22Rv1 (cell line): ENCODE data around the gene ASXL2.

ENCODE experiments used
- H3K27ac ChIP-seq: fragments of 450-650 bp; 2 replicates; pipeline ENCODE4 v1.5.1; 2017
- ZFX ChIP-seq: fragments of 450-650 bp; IDR thresholded peaks from 2 replicates; pipeline ENCODE4 v1.6.1; 2017; ENCODE audit warnings: antibody characterized with exemption, borderline replicate concordance
- TF ChIP-seq, protein P1 (sequence below): fragments of 450-650 bp; IDR thresholded peaks from 2 replicates; pipeline ENCODE4 v1.5.1; 2017; ENCODE audit warnings: mild to moderate bottlenecking

Gene ASXL2

DNA sequence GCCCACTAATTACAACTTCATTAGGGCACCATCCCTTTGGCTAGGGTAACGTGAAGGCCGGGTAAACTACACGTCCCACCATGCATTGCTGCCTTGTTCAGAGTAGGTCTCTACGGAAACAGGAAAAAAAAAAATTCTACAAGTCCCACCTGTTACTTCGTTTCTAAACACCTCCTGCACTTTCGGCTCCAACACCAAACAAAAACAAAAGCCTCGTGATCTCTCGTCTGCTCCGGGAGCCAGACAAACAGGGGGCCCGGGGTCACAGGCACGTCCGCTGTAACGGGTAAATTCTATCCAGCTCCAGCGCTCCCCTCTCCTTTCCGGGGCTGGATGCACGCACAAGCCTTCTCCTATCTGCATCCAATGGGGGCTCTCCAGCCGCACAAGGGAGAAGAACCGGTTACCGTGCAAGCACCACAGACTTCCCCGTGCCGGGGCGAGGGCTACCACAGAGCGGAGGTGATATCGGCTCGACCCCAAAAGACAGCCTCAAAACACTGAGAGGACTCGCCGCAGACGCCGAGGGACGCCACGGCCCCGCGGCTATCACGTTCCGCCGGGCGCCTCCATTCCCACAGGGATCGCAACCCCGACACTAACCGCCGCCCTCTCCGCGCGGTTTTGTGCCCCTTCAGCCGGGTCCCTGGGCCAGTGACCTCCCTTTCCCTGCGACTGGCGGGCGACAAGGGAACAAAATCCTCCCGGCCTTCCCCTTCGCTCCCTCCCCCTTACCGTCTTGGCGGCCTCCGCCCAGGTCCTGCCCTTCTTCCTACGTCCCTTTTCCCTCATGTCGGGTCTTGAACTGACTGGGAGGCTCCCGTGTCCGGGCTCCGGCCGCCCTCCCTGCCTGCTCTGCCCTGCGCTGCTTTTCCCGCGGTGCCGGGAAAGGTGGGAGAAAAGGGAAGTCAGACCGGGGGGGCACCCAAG is 591 bp downstream of the ASXL2 start:
- TF ChIP-seq, protein P1, sequence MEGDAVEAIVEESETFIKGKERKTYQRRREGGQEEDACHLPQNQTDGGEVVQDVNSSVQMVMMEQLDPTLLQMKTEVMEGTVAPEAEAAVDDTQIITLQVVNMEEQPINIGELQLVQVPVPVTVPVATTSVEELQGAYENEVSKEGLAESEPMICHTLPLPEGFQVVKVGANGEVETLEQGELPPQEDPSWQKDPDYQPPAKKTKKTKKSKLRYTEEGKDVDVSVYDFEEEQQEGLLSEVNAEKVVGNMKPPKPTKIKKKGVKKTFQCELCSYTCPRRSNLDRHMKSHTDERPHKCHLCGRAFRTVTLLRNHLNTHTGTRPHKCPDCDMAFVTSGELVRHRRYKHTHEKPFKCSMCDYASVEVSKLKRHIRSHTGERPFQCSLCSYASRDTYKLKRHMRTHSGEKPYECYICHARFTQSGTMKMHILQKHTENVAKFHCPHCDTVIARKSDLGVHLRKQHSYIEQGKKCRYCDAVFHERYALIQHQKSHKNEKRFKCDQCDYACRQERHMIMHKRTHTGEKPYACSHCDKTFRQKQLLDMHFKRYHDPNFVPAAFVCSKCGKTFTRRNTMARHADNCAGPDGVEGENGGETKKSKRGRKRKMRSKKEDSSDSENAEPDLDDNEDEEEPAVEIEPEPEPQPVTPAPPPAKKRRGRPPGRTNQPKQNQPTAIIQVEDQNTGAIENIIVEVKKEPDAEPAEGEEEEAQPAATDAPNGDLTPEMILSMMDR = no peak
- TF ChIP-seq ZFX = no peak

DNA sequence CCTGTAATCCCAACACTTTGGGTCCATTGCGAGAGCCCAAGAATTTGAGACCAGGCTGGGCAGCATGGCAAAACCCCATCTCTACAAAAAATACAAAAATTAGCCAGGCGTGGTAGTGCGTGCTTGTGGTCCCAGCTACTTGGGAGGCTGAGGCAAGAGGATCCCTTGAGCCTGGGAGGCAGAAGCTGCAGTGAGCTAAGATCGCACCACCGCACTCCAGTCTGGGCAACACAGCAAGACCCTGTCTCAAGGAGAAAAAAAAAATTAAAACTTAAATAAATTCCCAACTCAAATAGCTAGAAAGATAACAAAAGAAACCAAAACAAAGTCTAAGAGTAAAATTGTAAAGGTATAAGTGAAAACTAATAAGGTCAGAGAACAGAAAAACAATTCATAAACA is 6.2 kb downstream of the ASXL2 start:
- H3K27ac ChIP-seq = no peak overlapping the region
- TF ChIP-seq, protein P1 = no peak
- TF ChIP-seq ZFX = no peak

More for the DNA sequence above, 591 bp downstream of the ASXL2 start:
- H3K27ac ChIP-seq = peak overlapping the region; percentile 89

DNA sequence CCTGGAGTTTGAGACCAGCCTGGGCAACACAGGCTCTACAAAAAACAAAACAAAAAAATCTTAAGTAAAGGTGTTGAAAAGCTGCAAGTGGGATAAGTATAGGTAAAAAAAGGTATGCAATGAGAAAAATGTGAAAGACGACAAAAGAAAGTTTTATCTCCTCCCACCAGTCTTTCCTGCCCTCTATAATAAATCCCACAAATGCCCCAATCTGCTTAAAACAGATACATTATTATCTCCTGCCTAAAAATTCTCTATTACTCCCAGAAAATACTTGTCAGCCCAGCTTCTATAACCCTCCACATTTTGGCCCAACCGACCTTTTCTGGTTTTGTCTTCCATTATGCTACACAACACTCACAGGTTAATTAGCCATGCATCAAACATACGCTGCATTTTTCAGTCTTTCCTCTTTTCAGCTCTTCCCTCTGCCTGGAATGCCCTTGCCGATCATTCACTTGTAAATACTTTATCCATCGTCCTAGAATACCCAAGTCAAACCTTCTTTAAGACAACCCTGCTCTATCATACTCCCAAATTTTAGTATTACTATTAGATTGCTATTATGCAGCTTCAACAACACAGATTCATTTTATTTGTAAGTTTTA is 10.8 kb downstream of the ASXL2 start:
- no peak overlapping the region for H3K27ac ChIP-seq
- no peak for TF ChIP-seq ZFX
- TF ChIP-seq, protein P1 = no peak

DNA sequence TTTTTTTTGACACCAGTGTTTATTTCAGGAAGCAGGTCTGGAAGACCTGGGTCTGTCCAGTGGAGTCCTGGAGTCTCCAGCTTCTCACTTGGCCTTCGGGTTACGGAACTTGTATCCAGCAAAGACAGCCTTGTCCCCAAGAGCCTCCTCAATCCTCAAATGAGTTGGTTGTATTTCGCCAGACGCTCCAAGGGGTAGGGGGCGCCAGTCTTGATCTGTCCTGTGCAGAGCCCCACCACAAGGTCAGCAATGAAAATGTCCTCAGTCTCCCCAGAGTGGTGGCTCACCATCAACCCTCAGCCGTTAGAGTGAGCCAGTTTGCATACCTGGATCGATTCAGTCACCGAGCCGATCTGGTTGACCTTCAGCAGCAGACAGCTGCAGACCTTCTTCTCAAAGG is 21.9 kb downstream of the ASXL2 start:
- TF ChIP-seq, protein P1 = no peak
- no peak for TF ChIP-seq ZFX
- no peak overlapping the region for H3K27ac ChIP-seq

DNA sequence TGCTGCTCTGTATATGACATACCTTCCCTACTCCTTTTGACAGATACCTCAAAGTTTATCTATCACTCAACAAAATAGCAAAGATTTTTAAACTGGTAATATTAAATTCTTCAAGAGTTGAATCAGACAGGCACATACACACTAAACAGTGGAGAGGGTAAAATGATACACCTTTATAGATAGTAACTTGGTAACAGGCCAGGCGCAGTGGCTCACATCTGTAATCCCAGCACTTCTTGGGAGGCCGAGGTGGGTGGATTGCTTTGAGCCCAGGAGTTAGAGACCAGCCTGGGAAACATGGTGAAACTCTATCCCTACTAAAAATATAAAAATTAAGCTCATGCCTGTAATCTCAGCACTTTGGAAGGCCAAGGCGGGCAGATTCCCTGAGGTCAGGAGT is 23.2 kb downstream of the ASXL2 start:
- H3K27ac ChIP-seq = no peak overlapping the region
- TF ChIP-seq ZFX = no peak
- TF ChIP-seq, protein P1 = no peak

DNA sequence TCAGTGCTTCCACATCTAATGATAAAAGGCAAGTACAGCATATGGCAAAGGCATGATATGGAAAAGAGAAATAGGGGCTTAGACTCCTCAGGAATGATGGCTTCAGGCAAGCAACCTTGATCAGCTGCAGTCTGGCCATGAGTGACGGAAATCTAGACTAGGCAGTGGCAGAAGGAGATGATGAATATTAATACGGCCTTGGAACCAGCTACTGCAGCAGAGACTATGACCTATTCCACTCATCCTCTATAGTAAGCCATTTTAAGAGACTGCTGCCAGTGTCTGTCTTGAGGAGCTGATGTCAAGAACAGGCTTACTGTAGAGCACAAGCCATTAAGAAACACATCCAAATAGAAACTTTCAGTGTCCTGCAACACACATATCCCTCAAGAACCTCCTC is 23.7 kb downstream of the ASXL2 start:
- no peak overlapping the region for H3K27ac ChIP-seq
- TF ChIP-seq ZFX = no peak
- TF ChIP-seq, protein P1 = no peak
